Lung (tissue), 12 donors: ENCODE results near the gene GPR108. TPM values are rescaled to one million over a fixed set of nuclear protein-coding genes. Genes with fewer than 3 reads are reported as not detected.

Source experiments
- ATAC-seq: fragments of 200-7000 bp; cut with Tn5 transposase; one replicate; pipeline ENCODE4 v1.9.1; 2020; ENCODE audit warnings: moderate number of reproducible peaks; ENCODE audit not compliant: insufficient read depth, low FRiP score
- DNase-seq, 3 donors: peaks; one replicate each; pipeline ENCODE4 v3.0.0-alpha.2; 2013 to 2017
- H3K27ac ChIP-seq, 2 donors: one replicate each; pipeline ENCODE4 v1.5.1; 2013; ENCODE audit warnings: mild to moderate bottlenecking in 2 of 2, moderate library complexity in 2 of 2, control low read depth in 1 of 2, inconsistent platforms in 1 of 2, low read depth in 1 of 2, low read length in 1 of 2
- H3K27me3 ChIP-seq, 3 donors: one replicate each; pipeline ENCODE4 v1.5.1; 2013; ENCODE audit warnings: low read length in 2 of 3; ENCODE audit not compliant: control insufficient read depth in 3 of 3, insufficient read depth in 3 of 3
- H3K36me3 ChIP-seq, 4 donors: one replicate each; pipeline ENCODE4 v1.5.1; 2013; ENCODE audit warnings: low read length in 4 of 4, mild to moderate bottlenecking in 1 of 4, moderate library complexity in 1 of 4; ENCODE audit not compliant: control insufficient read depth in 4 of 4, insufficient read depth in 4 of 4
- H3K4me1 ChIP-seq, 5 donors: one replicate each; pipeline ENCODE4 v1.5.1; 2013; ENCODE audit warnings: low read length in 5 of 5, mild to moderate bottlenecking in 2 of 5, moderate library complexity in 1 of 5; ENCODE audit not compliant: control insufficient read depth in 5 of 5, insufficient read depth in 5 of 5
- H3K4me3 ChIP-seq: one replicate; pipeline ENCODE4 v1.5.1; 2013; ENCODE audit warnings: mild to moderate bottlenecking, control low read depth, moderate library complexity
- H3K9ac ChIP-seq, 2 donors: one replicate each; pipeline ENCODE4 v1.5.1; 2013; ENCODE audit warnings: low read length in 2 of 2, control low read depth in 1 of 2; ENCODE audit not compliant: insufficient read depth in 1 of 2
- H3K9me3 ChIP-seq, 4 donors: one replicate each; pipeline ENCODE4 v1.5.1; 2013; ENCODE audit warnings: low read length in 3 of 4, mild to moderate bottlenecking in 1 of 4, moderate library complexity in 1 of 4; ENCODE audit not compliant: control insufficient read depth in 4 of 4, insufficient read depth in 3 of 4
- CTCF ChIP-seq: IDR thresholded peaks from 2 replicates; pipeline ENCODE4 v1.5.1; 2012; ENCODE audit warnings: mild to moderate bottlenecking; ENCODE audit errors: control extremely low read depth, extremely low read depth
- WGBS, 2 donors: extraction: QIAGEN DNeasy Blood & Tissue Kit; methylation state at CpG; one replicate each; pipeline ENCODE4 v1.1.7; 2013; 5-methylcytosine and 5-hydroxymethylcytosine counted together
- polyA plus RNA-seq, 2 donors: library from polyadenylated mRNA; stranded (reverse); fragments of 200-250 nt; gene quantifications; one replicate each; pipeline ENCODE4 v1.2.1, GENCODE V29; 2013
- total RNA-seq, 2 donors: library from RNA; depleted of rRNA in 1 of 2; stranded (reverse); fragments of >200 nt in 1 of 2; gene quantifications; one replicate each; pipeline ENCODE4 v1.2.1, GENCODE V29; 2014 to 2021
- donor health status: control.
- donor health status: control.
- donor health status: Bipolar disorder and iron deficiency.
- donor health status: healthy.
- donor health status: DM: yes; HTN: yes; CAD: no.

GPR108 gene
- total and polyA plus RNA-seq, 4 donors, result 33.5 to 98.0 (median 93.5) TPM

- 35 to 59% methylated on average over 40 to 41 of the region's 41 CpGs for WGBS, 2 donors
- Histone ChIP-seq H3K9me3 (no peaks in the 10 kb centered on the region), H3K36me3 (peaks cover 21 to 48% (median 34%) of the 10 kb centered on the region in 4 donors), H3K4me1 (peaks cover 0 to 48% (median 26%) of the 10 kb centered on the region in 5 donors), H3K27ac (peak overlapping the region; percentile 81), H3K4me3 (no peak overlapping the region), H3K9ac (peak overlapping the region in 1 of 2 donors; percentile 28), H3K27me3 (no peaks in the 10 kb centered on the region)
- TF ChIP-seq CTCF, result no peak
- ATAC-seq (peak; percentile 62), DNase-seq (peak; percentile 94 to 98 (median 96))
Observed at GRCh38 chr19:6744381-6745301, 7.3 kb upstream of the GPR108 start.

- Histone ChIP-seq H3K27ac (peak overlapping the region; percentile 81), H3K36me3 (peaks cover 18 to 41% (median 27%) of the 10 kb centered on the region in 4 donors), H3K4me3 (no peak overlapping the region), H3K9ac (no peak overlapping the region), H3K27me3 (no peaks in the 10 kb centered on the region), H3K4me1 (peaks cover 0 to 50% (median 21%) of the 10 kb centered on the region in 5 donors), H3K9me3 (no peaks in the 10 kb centered on the region)
- WGBS, 2 donors, result 84 to 92% methylated on average over 15 of the region's 15 CpGs
- DNase-seq, result no peak
- ATAC-seq, result no peak
- no peak for TF ChIP-seq CTCF
Observed at GRCh38 chr19:6743714-6744380, 6.5 kb upstream of the GPR108 start.

GRCh38 chr19:6743066-6743465 is 5.7 kb upstream of the GPR108 start:
- no peak overlapping the region for H3K4me3 ChIP-seq
- peaks cover 15 to 34% (median 24%) of the 10 kb centered on the region in 4 donors for H3K36me3 ChIP-seq
- H3K27me3 ChIP-seq, result no peaks in the 10 kb centered on the region
- DNase-seq (peak; percentile 64 to 79 (median 70)), ATAC-seq (no peak)
- 84 to 91% methylated on average over 7 of the region's 7 CpGs for WGBS, 2 donors
- no peaks in the 10 kb centered on the region for H3K9me3 ChIP-seq
- H3K9ac ChIP-seq, result no peak overlapping the region
- no peak for TF ChIP-seq CTCF
- H3K27ac ChIP-seq, result peak overlapping the region in 1 of 2 donors; percentile 0
- peaks cover 0 to 58% (median 28%) of the 10 kb centered on the region in 5 donors for H3K4me1 ChIP-seq
